H1 (cell line): ENCODE results near the gene SMARCC1. TPM values are rescaled to one million over a fixed set of nuclear protein-coding genes. Genes with fewer than 3 reads are reported as not detected.

ENCODE experiments used
- POLR2AphosphoS5 ChIP-seq: IDR thresholded peaks from 2 replicates; pipeline ENCODE4 v1.6.1; 2011; ENCODE audit warnings: low read depth, low read length
- RNF2 ChIP-seq: fragments of 200-900, 300-1000 bp; sonication (generic); IDR thresholded peaks from 2 replicates; pipeline ENCODE4 v1.7.1; 2016; ENCODE audit warnings: borderline replicate concordance, low read depth, mild to moderate bottlenecking, antibody characterized with exemption, low read length; ENCODE audit not compliant: poor library complexity, severe bottlenecking; ENCODE audit errors: missing control alignments
- SP2 ChIP-seq: IDR thresholded peaks from 2 replicates; pipeline ENCODE4 v1.6.1; 2012; ENCODE audit warnings: mild to moderate bottlenecking, low read length, inconsistent platforms
- polyA plus RNA-seq, 7 experiments: library from polyadenylated mRNA; depleted of rRNA in 3 of 7; stranded (reverse) in 5 of 7; unstranded in 2 of 7; fragments of >200 nt in 5 of 7; fragments of 200-250 nt in 2 of 7; gene quantifications; 1 replicate in 5 of 7; 2 replicates in 1 of 7; 4 replicates in 1 of 7; pipeline versions ENCODE4 v1.2.1 to v1.2.3, GENCODE V29; 2011 to 2013; ENCODE audit warnings: missing spikeins in 2 of 7, mixed read lengths in 2 of 7
- total RNA-seq: library from RNA; stranded (reverse); fragmentation: NEBNext Ultra II Directional; extraction: Animal tissue kit (Norgen Biotek cat#: 25700); gene quantifications from 2 replicates; pipeline ENCODE4 v1.2.1, GENCODE V29; 2021

The SMARCC1 gene
- total and polyA plus RNA-seq, 2 of the 8 experiments (the other 6 are each of a cell fraction or from before 2014, with no cell fraction given) = 64.1 to 335 TPM

- TF ChIP-seq POLR2AphosphoS5 (no peak), RNF2 (no peak), SP2 (no peak)
- TF ChIP-seq, all 59 proteins: peak for 0
Measured at GRCh38 chr3:47611576-47611975, 170.1 kb downstream of the SMARCC1 start (continued).
